Neural progenitor cell (in vitro differentiated cells): ENCODE measurements around the gene SLC2A9.

Experiments
- CTCF ChIP-seq: fragments of 200-600 bp; sonication (generic); IDR thresholded peaks from 2 replicates; pipeline ENCODE4 v1.5.1; 2017; ENCODE audit warnings: antibody characterized with exemption, mild to moderate bottlenecking
- EZH2 ChIP-seq: fragments of 200-600 bp; sonication (generic); IDR thresholded peaks from 2 replicates; pipeline ENCODE4 v1.6.1; 2017; ENCODE audit warnings: antibody characterized with exemption, mild to moderate bottlenecking, moderate library complexity
- EZH2phosphoT487 ChIP-seq: fragments of 200-600 bp; sonication (generic); IDR thresholded peaks from 2 replicates; pipeline ENCODE4 v1.6.1; 2017; ENCODE audit warnings: antibody characterized with exemption

GRCh38 chr4:10051517-10052135 lies 30.3 kb upstream of the SLC2A9 start:
- TF ChIP-seq CTCF, result no peak
- no peak for TF ChIP-seq EZH2
- TF ChIP-seq EZH2phosphoT487, result no peak
